SK-N-DZ (cell line): ENCODE measurements around the gene ADAMTSL5.
"Not testable (repeated sequence)": the region's sequence is repeated elsewhere in the genome, so short reads cannot be mapped to it uniquely, and the experiment has no call there.

Experiments used
- DNase-seq: peaks from one replicate; pipeline ENCODE4 v3.0.0-alpha.2; 2015; ENCODE audit warnings: low spot score

Gene ADAMTSL5

GRCh38 chr19:1531587-1531986 lies 18.8 kb upstream of the ADAMTSL5 start:
- no peak for DNase-seq

GRCh38 chr19:1530856-1531255 lies 18.0 kb upstream of the ADAMTSL5 start:
- DNase-seq: not testable (repeated sequence)

GRCh38 chr19:1529430-1529816 lies 16.6 kb upstream of the ADAMTSL5 start:
- DNase-seq: no peak

- no peak for DNase-seq
Observed at GRCh38 chr19:1528596-1529429, 16.0 kb upstream of the ADAMTSL5 start.

GRCh38 chr19:1527650-1528309 lies 15.0 kb upstream of the ADAMTSL5 start:
- no peak for DNase-seq

- DNase-seq: no peak
Observed at GRCh38 chr19:1526979-1527649, 14.3 kb upstream of the ADAMTSL5 start.

DNA sequence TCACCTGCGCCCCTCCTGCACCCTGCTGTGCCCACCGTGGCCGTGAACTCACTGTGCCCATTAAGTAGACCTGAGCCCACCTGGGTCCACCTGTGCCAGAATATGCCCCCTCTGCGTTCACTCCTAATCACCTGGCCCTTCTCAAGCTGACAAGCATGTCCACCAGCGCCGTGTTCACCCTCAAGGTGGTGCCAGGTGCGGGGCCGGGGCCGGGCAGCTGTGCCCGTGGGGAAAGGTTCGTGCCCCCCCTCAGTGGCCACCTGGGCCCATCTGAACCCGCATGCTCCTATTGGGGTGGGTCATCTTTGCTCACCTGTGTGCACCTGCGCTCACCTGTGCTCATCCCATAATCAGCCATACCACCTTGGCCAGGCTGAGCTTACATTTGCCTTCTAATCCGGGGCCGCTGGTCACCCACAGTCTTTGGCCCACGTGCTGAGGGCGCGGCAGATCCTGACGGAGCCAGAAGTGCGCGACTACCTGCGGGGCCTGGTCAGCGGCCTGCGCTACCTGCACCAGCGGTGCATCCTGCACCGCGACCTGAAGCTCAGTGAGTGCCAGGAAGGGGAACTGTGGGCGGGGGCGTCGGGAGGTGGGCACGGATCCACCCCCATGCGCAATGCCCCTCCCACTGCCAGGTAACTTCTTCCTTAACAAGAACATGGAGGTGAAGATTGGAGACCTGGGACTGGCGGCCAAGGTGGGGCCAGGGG lies 13.4 kb upstream of the ADAMTSL5 start:
- no peak for DNase-seq

DNA sequence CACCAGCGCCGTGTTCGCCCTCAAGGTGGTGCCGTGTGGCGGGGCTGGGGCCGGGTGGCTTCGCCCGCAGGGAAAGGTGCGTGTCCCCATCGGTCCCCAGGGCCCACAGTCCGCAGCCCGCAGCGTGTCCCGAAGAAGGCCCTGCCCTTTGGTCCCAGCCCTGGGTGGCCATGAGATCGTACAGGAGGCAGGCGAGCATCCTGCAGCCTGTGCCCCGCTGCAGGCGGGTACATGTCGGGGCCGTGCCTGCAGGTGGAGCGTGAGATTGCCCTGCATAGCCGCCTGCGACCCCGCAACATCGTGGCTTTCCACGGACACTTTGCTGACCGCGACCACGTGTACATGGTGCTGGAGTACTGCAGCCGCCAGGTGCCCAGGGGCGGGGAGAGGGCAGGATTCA lies 12.5 kb upstream of the ADAMTSL5 start:
- no peak for DNase-seq

DNA sequence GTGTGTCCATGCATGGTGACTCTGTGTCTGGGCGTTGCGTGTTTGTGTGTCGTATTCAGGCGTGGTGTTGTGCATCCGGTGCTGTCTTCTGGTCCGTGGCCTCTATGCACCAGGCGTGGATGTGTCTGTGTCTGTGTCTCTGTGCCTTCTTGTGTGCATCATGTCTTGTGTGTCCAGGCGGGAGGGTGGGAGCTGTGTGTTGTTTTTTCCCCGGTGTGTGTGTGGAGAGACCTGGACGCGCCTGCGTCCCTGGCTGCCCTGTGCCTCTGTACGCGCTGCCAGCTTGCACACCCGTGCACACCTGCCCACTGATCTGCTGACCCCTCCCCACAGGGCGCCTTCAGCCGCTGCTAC lies 12.1 kb upstream of the ADAMTSL5 start:
- DNase-seq: no peak

- no peak for DNase-seq
Observed at GRCh38 chr19:1524287-1524971, 11.6 kb upstream of the ADAMTSL5 start.

DNA sequence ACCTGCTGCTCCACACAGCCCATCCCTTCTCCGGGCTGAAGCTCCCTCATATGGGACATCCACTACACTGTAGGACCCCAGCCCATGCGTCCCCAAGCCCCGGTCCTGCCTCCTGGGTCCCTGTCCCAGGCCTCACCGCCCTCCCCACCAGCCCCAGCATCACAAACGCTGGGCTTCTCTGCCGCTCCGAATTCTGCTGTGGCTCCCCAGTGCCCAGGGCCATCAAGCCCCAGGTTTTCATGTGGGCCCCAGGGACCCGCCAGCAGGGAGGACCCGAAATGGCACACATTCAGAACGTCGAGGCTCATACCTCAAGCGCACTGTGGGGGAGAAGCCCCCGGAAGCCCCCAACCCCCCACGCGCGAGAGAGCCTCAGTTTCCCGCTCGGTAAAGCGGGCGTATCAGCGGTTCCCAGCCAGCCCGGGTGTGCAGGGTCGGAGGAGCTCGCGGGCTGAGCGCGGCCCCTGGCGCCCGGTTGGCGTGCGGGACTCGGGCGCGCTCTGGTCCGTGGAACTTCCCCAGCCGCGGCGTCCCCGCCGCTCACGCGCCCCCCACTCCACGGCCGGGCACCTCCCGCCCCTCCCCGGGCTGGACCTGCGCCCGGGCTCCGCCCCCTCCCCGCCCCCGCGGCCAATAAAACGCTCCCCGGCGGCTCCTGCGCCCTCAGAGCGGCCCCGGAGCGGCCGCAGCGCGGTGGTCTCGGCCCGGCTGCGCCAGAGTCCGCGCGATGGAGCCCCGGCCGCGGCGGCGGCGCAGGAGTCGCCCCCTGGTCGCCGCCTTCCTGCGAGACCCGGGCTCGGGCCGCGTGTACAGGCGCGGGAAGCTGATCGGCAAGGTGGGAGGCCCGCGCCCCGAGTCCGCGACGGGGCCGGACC lies 10.8 kb upstream of the ADAMTSL5 start, which contains the start of gene PLK5:
TSS of gene PLK5 (plus strand) at position 666 of the 875 bp plus-strand sequence. CDS start 2,920 bp downstream, outside the sequence.
- no peak for DNase-seq

- no peak for DNase-seq
Observed at GRCh38 chr19:1522838-1523237, 10.0 kb upstream of the ADAMTSL5 start.

DNA sequence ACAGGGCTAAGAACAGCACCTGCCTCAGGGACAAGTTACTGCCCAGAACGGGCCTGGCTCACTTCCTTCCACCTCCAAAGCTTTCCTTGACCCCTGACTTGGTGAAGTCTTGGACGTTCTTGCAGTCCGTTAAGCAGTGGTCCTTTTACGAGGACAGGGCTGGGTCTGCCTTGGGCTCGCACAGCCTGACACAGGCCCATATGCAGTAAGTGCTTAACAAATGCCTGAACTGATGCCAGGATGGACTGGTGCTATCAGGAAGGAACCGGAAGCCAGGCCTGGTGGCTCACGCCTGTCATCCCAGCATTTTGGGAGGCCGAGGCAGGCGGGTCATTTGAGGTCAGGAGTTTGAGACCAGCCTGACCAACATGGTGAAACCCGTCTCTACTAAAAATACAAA lies 9.2 kb upstream of the ADAMTSL5 start:
- DNase-seq: no peak

GRCh38 chr19:1521636-1522035 lies 8.8 kb upstream of the ADAMTSL5 start:
- DNase-seq: no peak

- no peak for DNase-seq
Observed at GRCh38 chr19:1520203-1520780, 7.5 kb upstream of the ADAMTSL5 start.

- DNase-seq: not testable (repeated sequence)
Observed at GRCh38 chr19:1519802-1520201, 7.0 kb upstream of the ADAMTSL5 start.

- no peak for DNase-seq
Observed at GRCh38 chr19:1518471-1518870, 5.7 kb upstream of the ADAMTSL5 start.

DNA sequence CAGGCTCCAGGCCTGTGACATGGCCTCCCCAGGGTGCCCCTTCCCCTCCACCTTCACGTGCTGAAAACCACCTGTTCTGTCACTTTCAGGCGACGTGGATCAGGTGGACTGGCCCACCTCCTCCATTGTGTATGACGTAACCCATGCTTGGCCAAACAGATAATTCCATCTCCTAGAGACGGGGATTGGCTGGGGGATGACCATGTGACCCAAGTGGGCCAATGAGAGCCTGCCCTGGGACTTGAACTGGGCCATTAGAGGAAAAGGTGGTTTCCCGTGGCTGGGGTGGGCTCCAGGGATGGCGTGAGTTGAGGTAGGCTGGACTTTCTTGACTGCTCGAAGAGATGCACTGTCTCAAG lies 3.6 kb upstream of the ADAMTSL5 start:
- no peak for DNase-seq

DNA sequence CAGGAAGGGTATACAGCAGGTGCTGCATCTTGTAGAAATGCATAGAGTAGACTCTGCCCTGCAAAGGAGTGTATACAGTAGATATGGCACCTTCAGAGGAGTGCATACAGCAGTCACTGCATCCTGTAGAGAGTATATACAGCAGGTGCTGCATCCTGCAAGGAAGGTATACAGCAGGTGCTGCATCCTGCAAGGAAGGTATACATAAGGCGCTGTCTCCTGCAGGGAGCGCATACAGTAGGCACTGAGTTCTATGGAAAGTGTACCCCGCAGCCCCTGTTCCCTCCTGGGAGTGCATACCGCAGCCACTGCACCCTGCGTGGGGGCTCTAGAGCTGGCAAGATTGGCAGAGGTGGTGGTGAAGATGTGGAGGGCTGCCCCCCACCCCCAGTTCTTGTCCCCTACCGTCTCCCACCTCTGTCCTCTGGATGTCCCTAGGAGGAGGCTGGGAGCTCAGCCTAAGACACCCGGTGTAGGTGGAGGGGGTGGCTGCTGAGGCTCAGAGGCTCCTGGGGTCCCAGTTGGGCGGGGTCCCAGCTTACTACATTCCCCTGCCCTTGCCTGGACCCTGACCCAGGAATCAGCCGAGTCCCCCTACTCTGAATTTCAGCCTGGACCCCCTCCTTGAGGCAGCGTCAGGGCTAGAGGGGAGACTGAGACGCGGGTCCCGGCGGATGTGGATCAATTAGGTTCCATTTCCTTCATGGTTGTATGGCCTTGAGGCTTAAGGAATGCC lies 2.3 kb upstream of the ADAMTSL5 start:
- DNase-seq: no peak
